ENCODE data around the gene SPAG4. TPM values are rescaled to one million over a fixed set of nuclear protein-coding genes. Genes with fewer than 3 reads are reported as not detected.

SPAG4 gene
- total and polyA plus RNA-seq, 8 donors: 1.5 to 3.5 (median 2.2) TPM

DNA sequence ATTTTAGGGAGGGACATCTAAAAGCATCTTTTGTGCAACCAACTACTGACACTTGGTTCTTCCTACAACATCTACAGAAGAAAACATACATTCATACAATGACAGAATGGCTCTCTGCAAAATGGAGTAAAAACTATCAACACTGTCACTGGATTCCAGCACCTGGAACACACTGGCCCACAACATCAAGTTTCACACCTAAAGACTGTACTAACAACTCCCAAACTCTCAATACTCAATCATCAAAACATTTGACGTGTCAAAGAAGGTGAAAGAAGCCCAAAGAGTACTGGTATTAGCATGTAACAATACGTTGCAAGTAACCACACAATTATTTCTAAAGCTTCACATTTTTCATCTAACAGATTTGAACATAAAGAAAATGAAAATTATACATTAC is 46.9 kb downstream of the SPAG4 start:
- Histone ChIP-seq H3K9me3 (no peaks in the 10 kb centered on the region), H3K4me1 (peaks cover 39 to 64% of the 10 kb centered on the region in 2 donors), H3K27ac (no peak overlapping the region), H3K36me3 (no peaks in the 10 kb centered on the region), H3K27me3 (no peaks in the 10 kb centered on the region), H3K4me3 (peak overlapping the region in 1 of 2 donors; percentile 98)
- ATAC-seq (no peak), DNase-seq (no peak)
- intact Hi-C loops (cut with DNase I): no loop called here
- TF ChIP-seq, protein P1, sequence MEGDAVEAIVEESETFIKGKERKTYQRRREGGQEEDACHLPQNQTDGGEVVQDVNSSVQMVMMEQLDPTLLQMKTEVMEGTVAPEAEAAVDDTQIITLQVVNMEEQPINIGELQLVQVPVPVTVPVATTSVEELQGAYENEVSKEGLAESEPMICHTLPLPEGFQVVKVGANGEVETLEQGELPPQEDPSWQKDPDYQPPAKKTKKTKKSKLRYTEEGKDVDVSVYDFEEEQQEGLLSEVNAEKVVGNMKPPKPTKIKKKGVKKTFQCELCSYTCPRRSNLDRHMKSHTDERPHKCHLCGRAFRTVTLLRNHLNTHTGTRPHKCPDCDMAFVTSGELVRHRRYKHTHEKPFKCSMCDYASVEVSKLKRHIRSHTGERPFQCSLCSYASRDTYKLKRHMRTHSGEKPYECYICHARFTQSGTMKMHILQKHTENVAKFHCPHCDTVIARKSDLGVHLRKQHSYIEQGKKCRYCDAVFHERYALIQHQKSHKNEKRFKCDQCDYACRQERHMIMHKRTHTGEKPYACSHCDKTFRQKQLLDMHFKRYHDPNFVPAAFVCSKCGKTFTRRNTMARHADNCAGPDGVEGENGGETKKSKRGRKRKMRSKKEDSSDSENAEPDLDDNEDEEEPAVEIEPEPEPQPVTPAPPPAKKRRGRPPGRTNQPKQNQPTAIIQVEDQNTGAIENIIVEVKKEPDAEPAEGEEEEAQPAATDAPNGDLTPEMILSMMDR (IDR thresholded peaks at IDR 0.05): no peak

DNA sequence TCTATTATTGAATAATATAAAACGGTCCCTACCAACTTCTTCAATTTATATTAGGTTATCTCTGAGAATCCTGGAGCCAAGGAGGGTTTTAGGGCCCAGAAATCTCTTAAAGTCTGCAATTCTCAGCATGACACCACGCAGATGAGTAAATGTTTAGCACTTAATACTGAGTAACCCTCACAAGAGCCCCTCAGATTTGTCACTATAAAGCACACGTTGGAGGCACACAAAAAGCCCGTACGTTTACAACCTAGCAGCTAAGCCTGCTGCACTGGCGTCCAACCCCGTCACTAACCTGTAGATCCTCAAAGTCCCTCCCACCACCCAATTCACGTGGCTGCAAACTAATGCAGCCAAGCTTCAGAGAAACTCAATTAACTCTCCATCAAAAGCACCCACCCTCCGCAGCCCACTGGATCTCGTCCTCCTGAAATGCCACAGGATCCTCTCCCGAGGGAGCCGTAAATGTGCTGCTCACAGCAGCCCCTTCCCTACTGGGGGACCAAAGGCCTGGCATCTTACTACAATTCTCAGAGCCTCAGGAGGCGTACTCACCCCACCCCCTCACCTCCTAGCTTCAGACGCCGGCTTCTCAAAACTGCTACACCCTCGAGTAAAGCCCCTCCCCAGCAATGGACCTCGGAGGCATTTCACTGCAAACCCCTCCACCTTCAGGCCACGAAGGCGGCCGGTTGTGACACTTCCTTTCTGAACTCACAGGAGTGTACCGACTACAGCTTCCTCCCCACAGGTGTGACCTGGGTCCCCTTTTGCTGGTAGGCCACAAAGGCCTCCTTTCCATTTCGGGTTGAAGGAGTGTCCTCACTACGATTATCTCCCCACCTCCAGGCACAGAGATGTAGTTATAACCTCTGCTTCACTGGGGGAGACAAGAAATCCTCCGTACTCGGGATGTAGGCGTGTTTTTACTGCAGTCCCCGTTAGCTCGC is 48.2 kb downstream of the SPAG4 start:
- Histone ChIP-seq H3K27ac (peak overlapping the region; percentile 97 to 98), H3K27me3 (no peaks in the 10 kb centered on the region), H3K9me3 (no peaks in the 10 kb centered on the region), H3K36me3 (peaks cover 0 to 6% of the 10 kb centered on the region in 2 donors), H3K4me3 (peak overlapping the region; percentile 94 to 98), H3K4me1 (peaks cover 30 to 53% of the 10 kb centered on the region in 2 donors)
- peak in 3 of 4 donors; percentile 44 to 57 (median 56) for DNase-seq
- TF ChIP-seq, protein P1 (IDR thresholded peaks at IDR 0.05): no peak
- intact Hi-C loops (cut with DNase I): no loop called here
- peak; percentile 50 for ATAC-seq

DNA sequence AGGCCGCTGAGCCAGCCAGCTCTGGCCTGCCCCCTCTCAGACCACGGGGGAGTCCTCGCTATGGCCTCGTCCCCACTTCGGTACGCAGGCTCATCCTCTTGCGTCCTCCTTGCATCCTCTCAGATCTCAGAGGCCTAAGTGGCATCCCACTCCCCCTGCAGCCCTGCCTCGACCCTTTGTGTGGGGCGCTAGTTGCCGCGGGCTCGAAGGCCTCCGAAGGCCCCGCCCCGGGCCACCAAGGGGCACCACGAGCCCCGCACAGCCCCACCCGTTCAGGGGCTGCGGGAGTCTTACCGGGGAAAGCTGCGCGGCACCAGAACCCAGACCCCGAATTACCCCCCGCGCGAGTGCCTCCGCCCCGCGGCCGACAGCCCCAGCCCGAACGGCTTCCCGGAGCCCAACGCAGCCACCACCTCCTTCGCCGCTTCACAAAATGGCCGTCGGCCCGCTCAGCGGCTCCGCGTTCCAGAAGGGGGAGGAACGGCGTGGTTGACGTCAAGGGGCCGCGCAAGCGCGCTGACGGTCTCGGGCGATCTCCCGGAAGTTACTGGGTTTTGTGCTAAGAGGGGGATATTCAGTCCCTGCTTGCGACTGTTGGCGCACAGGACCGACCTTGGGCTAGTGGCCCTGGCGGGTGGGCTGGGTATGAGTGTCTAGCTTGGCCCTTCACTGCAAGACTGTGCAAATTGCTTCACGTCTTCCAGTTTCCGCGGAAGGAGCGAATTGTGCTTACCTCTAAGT is 49.0 kb downstream of the SPAG4 start, which contains the start of the genes CPNE1 and RBM12:
TSS of gene CPNE1 (minus strand) at position 435 of the 741 bp plus-strand sequence. CDS start 31,977 bp downstream, outside the sequence.
TSS of gene RBM12 (minus strand) at position 435 of the 741 bp plus-strand sequence. CDS start 9,578 bp downstream, outside the sequence.
- ATAC-seq: peak; percentile 93
- Histone ChIP-seq H3K36me3 (peaks cover 0 to 14% of the 10 kb centered on the region in 2 donors), H3K4me1 (peaks cover 30 to 45% of the 10 kb centered on the region in 2 donors), H3K4me3 (peak within 1 kb of the TSS; percentile 94 to 98), H3K27me3 (no peaks in the 10 kb centered on the region), H3K27ac (peak within 1 kb of the TSS; percentile 97 to 98), H3K9me3 (no peaks in the 10 kb centered on the region)
- intact Hi-C loops (cut with DNase I): no loop called here
- peak; percentile 93 to 98 (median 96) for DNase-seq
- TF ChIP-seq, protein P1 (IDR thresholded peaks at IDR 0.05): peak in 1 of 2 donors; percentile 22

DNA sequence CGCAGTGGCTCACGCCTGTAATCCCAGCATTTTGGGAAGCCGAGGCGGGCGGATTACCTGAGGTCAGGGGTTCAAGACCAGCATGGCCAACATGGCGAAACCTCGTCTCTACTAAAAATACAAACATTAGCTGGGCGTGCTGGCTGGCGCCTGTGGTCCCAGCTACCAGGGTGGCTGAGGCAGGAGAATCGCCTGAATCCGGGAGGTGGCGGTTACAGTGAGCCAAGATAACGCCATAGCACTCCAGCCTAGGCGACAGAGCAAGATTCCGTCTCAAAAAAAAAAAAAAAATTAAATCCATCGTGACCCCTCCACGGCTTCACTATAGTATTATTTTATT is 50.3 kb downstream of the SPAG4 start:
- H3K4me3 ChIP-seq: no peak overlapping the region
- ATAC-seq (no peak), DNase-seq (no peak)
- peaks cover 0 to 27% of the 10 kb centered on the region in 2 donors for H3K36me3 ChIP-seq
- no peaks in the 10 kb centered on the region for H3K9me3 ChIP-seq
- TF ChIP-seq, protein P1 (IDR thresholded peaks at IDR 0.05): no peak
- H3K27ac ChIP-seq: no peak overlapping the region
- intact Hi-C loops (cut with DNase I): no loop called here
- H3K4me1 ChIP-seq: peaks cover 23 to 32% of the 10 kb centered on the region in 2 donors
- no peaks in the 10 kb centered on the region for H3K27me3 ChIP-seq

Measured in left lung (tissue), 10 donors.